ENCODE data around the gene MCTP1.
"Not testable (repeated sequence)": the region's sequence is repeated elsewhere in the genome, so short reads cannot be mapped to it uniquely, and the experiment has no call there.

Gene MCTP1

GRCh38 chr5:94967525-94967924 is 317.4 kb downstream of the MCTP1 start:
- Histone ChIP-seq H3K79me1 (ENCODE audit: low read length) (no peaks in the 10 kb centered on the region), H3K56ac (ENCODE audit: low read length) (no peak overlapping the region), H2BK5ac (ENCODE audit: low read length) (no peak overlapping the region), H3K4me2 (ENCODE audit: low read length) (no peak overlapping the region), H3K79me2 (ENCODE audit: control insufficient read depth, insufficient read depth, low read length) (no peaks in the 10 kb centered on the region), H2AK5ac (ENCODE audit: low read length) (no peak overlapping the region), H3K23ac (ENCODE audit: low read length) (no peak overlapping the region), H3K4ac (ENCODE audit: low read depth, low read length) (no peak overlapping the region), H2BK15ac (replicated peaks; ENCODE audit: low read depth) (no peak overlapping the region), H3K18ac (ENCODE audit: low read length) (no peak overlapping the region), H3K9ac (ENCODE audit: low read length) (no peak overlapping the region), H3K36me3 (ENCODE audit: control insufficient read depth, insufficient read depth, low read length) (no peaks in the 10 kb centered on the region), H3K27me3 (ENCODE audit: insufficient read depth, low read length, poor library complexity) (no peaks in the 10 kb centered on the region), H4K5ac (ENCODE audit: low read length) (no peak overlapping the region), H3K4me3 (ENCODE audit: low read length) (no peak overlapping the region), H3K27ac (ENCODE audit: low read depth, low read length) (no peak overlapping the region), H4K8ac (ENCODE audit: low read depth, low read length) (no peak overlapping the region), H2BK120ac (ENCODE audit: low read depth, low read length) (no peak overlapping the region), H3K4me1 (ENCODE audit: control insufficient read depth, low read depth, low read length) (no peaks in the 10 kb centered on the region)
- no peak for DNase-seq
- no CpG with 5 or more reads among the region's 6 CpGs for WGBS (ENCODE audit: extremely low coverage, insufficient coverage, low lambda C conversion rate)

GRCh38 chr5:94959279-94959678 is 325.6 kb downstream of the MCTP1 start:
- H3K79me2 ChIP-seq (ENCODE audit: control insufficient read depth, insufficient read depth, low read length); H4K5ac ChIP-seq (ENCODE audit: low read length); H3K4me2 ChIP-seq (ENCODE audit: low read length); H3K23ac ChIP-seq (ENCODE audit: low read length); H3K27me3 ChIP-seq (ENCODE audit: insufficient read depth, low read length, poor library complexity); H3K79me1 ChIP-seq (ENCODE audit: low read length); H3K36me3 ChIP-seq (ENCODE audit: control insufficient read depth, insufficient read depth, low read length); DNase-seq; H3K4me1 ChIP-seq (ENCODE audit: control insufficient read depth, low read depth, low read length); H2BK5ac ChIP-seq (ENCODE audit: low read length); H3K4me3 ChIP-seq (ENCODE audit: low read length); H2AK5ac ChIP-seq (ENCODE audit: low read length); H3K4ac ChIP-seq (ENCODE audit: low read depth, low read length); H2BK15ac ChIP-seq (replicated peaks; ENCODE audit: low read depth); H3K56ac ChIP-seq (ENCODE audit: low read length); H4K8ac ChIP-seq (ENCODE audit: low read depth, low read length); H3K9ac ChIP-seq (ENCODE audit: low read length); H3K27ac ChIP-seq (ENCODE audit: low read depth, low read length); H3K18ac ChIP-seq (ENCODE audit: low read length); H2BK120ac ChIP-seq (ENCODE audit: low read depth, low read length): not testable (repeated sequence)
- WGBS (ENCODE audit: extremely low coverage, insufficient coverage, low lambda C conversion rate) = no CpG with 5 or more reads among the region's 2 CpGs

- Histone ChIP-seq H3K27ac (ENCODE audit: low read depth, low read length) (no peak overlapping the region), H3K4ac (ENCODE audit: low read depth, low read length) (no peak overlapping the region), H3K4me3 (ENCODE audit: low read length) (no peak overlapping the region), H3K36me3 (ENCODE audit: control insufficient read depth, insufficient read depth, low read length) (no peaks in the 10 kb centered on the region), H2BK120ac (ENCODE audit: low read depth, low read length) (no peak overlapping the region), H2BK15ac (replicated peaks; ENCODE audit: low read depth) (no peak overlapping the region), H4K8ac (ENCODE audit: low read depth, low read length) (no peak overlapping the region), H3K9ac (ENCODE audit: low read length) (no peak overlapping the region), H3K23ac (ENCODE audit: low read length) (no peak overlapping the region), H3K18ac (ENCODE audit: low read length) (no peak overlapping the region), H2AK5ac (ENCODE audit: low read length) (no peak overlapping the region), H3K79me2 (ENCODE audit: control insufficient read depth, insufficient read depth, low read length) (no peaks in the 10 kb centered on the region), H3K56ac (ENCODE audit: low read length) (no peak overlapping the region), H3K4me2 (ENCODE audit: low read length) (no peak overlapping the region), H4K5ac (ENCODE audit: low read length) (no peak overlapping the region), H2BK5ac (ENCODE audit: low read length) (no peak overlapping the region), H3K4me1 (ENCODE audit: control insufficient read depth, low read depth, low read length) (no peaks in the 10 kb centered on the region), H3K79me1 (ENCODE audit: low read length) (no peaks in the 10 kb centered on the region), H3K27me3 (ENCODE audit: insufficient read depth, low read length, poor library complexity) (no peaks in the 10 kb centered on the region)
- DNase-seq = no peak
- no CpG with 5 or more reads among the region's 2 CpGs for WGBS (ENCODE audit: extremely low coverage, insufficient coverage, low lambda C conversion rate)
These were observed 339.2 kb downstream of the MCTP1 start for GRCh38 chr5:94945656-94946055.

- H2AK5ac ChIP-seq (ENCODE audit: low read length) = no peak overlapping the region
- no peak overlapping the region for H3K9ac ChIP-seq (ENCODE audit: low read length)
- no peaks in the 10 kb centered on the region for H3K4me1 ChIP-seq (ENCODE audit: control insufficient read depth, low read depth, low read length)
- no peak overlapping the region for H2BK5ac ChIP-seq (ENCODE audit: low read length)
- H3K79me1 ChIP-seq (ENCODE audit: low read length) = no peaks in the 10 kb centered on the region
- no peaks in the 10 kb centered on the region for H3K79me2 ChIP-seq (ENCODE audit: control insufficient read depth, insufficient read depth, low read length)
- H3K4me3 ChIP-seq (ENCODE audit: low read length) = no peak overlapping the region
- H3K4me2 ChIP-seq (ENCODE audit: low read length) = no peak overlapping the region
- no peak overlapping the region for H3K27ac ChIP-seq (ENCODE audit: low read depth, low read length)
- H3K56ac ChIP-seq (ENCODE audit: low read length) = no peak overlapping the region
- no peak overlapping the region for H3K4ac ChIP-seq (ENCODE audit: low read depth, low read length)
- no peaks in the 10 kb centered on the region for H3K27me3 ChIP-seq (ENCODE audit: insufficient read depth, low read length, poor library complexity)
- H3K36me3 ChIP-seq (ENCODE audit: control insufficient read depth, insufficient read depth, low read length) = no peaks in the 10 kb centered on the region
- no peak overlapping the region for H2BK120ac ChIP-seq (ENCODE audit: low read depth, low read length)
- no peak for DNase-seq
- no peak overlapping the region for H3K18ac ChIP-seq (ENCODE audit: low read length)
- H3K23ac ChIP-seq (ENCODE audit: low read length) = no peak overlapping the region
- H4K5ac ChIP-seq (ENCODE audit: low read length) = no peak overlapping the region
- H4K8ac ChIP-seq (ENCODE audit: low read depth, low read length) = no peak overlapping the region
- no peak overlapping the region for H2BK15ac ChIP-seq (replicated peaks; ENCODE audit: low read depth)
These were observed 340.7 kb downstream of the MCTP1 start for GRCh38 chr5:94944160-94944559.

- H3K36me3 ChIP-seq (ENCODE audit: control insufficient read depth, insufficient read depth, low read length) = no peaks in the 10 kb centered on the region
- no peak overlapping the region for H3K4me2 ChIP-seq (ENCODE audit: low read length)
- no peaks in the 10 kb centered on the region for H3K79me1 ChIP-seq (ENCODE audit: low read length)
- no peak overlapping the region for H2AK5ac ChIP-seq (ENCODE audit: low read length)
- peak; percentile 36 for DNase-seq
- no peak overlapping the region for H3K56ac ChIP-seq (ENCODE audit: low read length)
- no CpG with 5 or more reads among the region's 1 CpG for WGBS (ENCODE audit: extremely low coverage, insufficient coverage, low lambda C conversion rate)
- H4K5ac ChIP-seq (ENCODE audit: low read length) = no peak overlapping the region
- H3K9ac ChIP-seq (ENCODE audit: low read length) = no peak overlapping the region
- H3K27me3 ChIP-seq (ENCODE audit: insufficient read depth, low read length, poor library complexity) = no peaks in the 10 kb centered on the region
- no peak overlapping the region for H3K23ac ChIP-seq (ENCODE audit: low read length)
- H3K4me3 ChIP-seq (ENCODE audit: low read length) = no peak overlapping the region
- H3K27ac ChIP-seq (ENCODE audit: low read depth, low read length) = no peak overlapping the region
- H2BK15ac ChIP-seq (replicated peaks; ENCODE audit: low read depth) = no peak overlapping the region
- H2BK120ac ChIP-seq (ENCODE audit: low read depth, low read length) = no peak overlapping the region
- no peak overlapping the region for H2BK5ac ChIP-seq (ENCODE audit: low read length)
- no peak overlapping the region for H3K4ac ChIP-seq (ENCODE audit: low read depth, low read length)
- H3K4me1 ChIP-seq (ENCODE audit: control insufficient read depth, low read depth, low read length) = no peaks in the 10 kb centered on the region
- no peak overlapping the region for H4K8ac ChIP-seq (ENCODE audit: low read depth, low read length)
- H3K79me2 ChIP-seq (ENCODE audit: control insufficient read depth, insufficient read depth, low read length) = no peaks in the 10 kb centered on the region
- H3K18ac ChIP-seq (ENCODE audit: low read length) = no peak overlapping the region
These were observed 343.7 kb downstream of the MCTP1 start for GRCh38 chr5:94941122-94941755.

- DNase-seq = no peak
- Histone ChIP-seq H4K5ac (ENCODE audit: low read length) (no peak overlapping the region), H2BK120ac (ENCODE audit: low read depth, low read length) (no peak overlapping the region), H3K18ac (ENCODE audit: low read length) (no peak overlapping the region), H3K79me2 (ENCODE audit: control insufficient read depth, insufficient read depth, low read length) (no peaks in the 10 kb centered on the region), H2BK15ac (replicated peaks; ENCODE audit: low read depth) (no peak overlapping the region), H3K36me3 (ENCODE audit: control insufficient read depth, insufficient read depth, low read length) (no peaks in the 10 kb centered on the region), H3K4me3 (ENCODE audit: low read length) (no peak overlapping the region), H3K9ac (ENCODE audit: low read length) (no peak overlapping the region), H3K23ac (ENCODE audit: low read length) (no peak overlapping the region), H3K27ac (ENCODE audit: low read depth, low read length) (no peak overlapping the region), H3K27me3 (ENCODE audit: insufficient read depth, low read length, poor library complexity) (no peaks in the 10 kb centered on the region), H4K8ac (ENCODE audit: low read depth, low read length) (no peak overlapping the region), H3K4ac (ENCODE audit: low read depth, low read length) (no peak overlapping the region), H3K4me2 (ENCODE audit: low read length) (no peak overlapping the region), H3K79me1 (ENCODE audit: low read length) (no peaks in the 10 kb centered on the region), H2AK5ac (ENCODE audit: low read length) (no peak overlapping the region), H3K4me1 (ENCODE audit: control insufficient read depth, low read depth, low read length) (no peaks in the 10 kb centered on the region), H2BK5ac (ENCODE audit: low read length) (no peak overlapping the region), H3K56ac (ENCODE audit: low read length) (no peak overlapping the region)
- WGBS (ENCODE audit: extremely low coverage, insufficient coverage, low lambda C conversion rate) = no CpG with 5 or more reads among the region's 2 CpGs
These were observed 352.6 kb downstream of the MCTP1 start for GRCh38 chr5:94932259-94932658.

All from mesendoderm (in vitro differentiated cells).